ENCODE results near the gene HS6ST3.
"Not testable (repeated sequence)": the region's sequence is repeated elsewhere in the genome, so short reads cannot be mapped to it uniquely, and the experiment has no call there.

The HS6ST3 gene

DNA sequence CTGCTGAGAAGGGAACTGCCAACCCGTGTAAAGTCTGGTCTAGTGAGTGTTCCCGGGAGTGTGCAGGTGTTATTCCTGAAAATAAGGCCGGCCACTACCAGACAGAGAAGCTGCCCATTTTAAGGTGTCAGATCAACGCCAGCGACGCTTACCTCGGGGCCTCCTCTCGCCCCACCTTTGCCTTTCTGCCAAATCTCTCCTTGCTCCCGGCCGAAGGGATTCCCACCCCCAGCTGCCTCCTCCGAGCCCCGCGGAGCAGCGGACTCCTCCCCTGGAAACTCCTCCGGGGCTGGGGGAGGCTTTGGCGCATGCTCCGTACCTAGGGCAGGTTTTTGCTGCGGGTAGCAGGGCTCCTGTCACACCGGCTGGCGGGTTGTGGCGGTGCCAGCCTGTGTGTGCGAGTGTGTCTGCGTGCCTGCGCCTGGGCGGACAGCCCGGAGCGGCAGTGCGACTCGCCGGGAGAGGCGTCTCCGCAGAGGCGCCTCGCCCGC lies at the start of gene HS6ST3:
HS6ST3 (plus strand) TSS at position 359 of the 491 bp plus-strand sequence.
- DNase-seq (ENCODE audit: low read depth, low spot score) = no peak

DNA sequence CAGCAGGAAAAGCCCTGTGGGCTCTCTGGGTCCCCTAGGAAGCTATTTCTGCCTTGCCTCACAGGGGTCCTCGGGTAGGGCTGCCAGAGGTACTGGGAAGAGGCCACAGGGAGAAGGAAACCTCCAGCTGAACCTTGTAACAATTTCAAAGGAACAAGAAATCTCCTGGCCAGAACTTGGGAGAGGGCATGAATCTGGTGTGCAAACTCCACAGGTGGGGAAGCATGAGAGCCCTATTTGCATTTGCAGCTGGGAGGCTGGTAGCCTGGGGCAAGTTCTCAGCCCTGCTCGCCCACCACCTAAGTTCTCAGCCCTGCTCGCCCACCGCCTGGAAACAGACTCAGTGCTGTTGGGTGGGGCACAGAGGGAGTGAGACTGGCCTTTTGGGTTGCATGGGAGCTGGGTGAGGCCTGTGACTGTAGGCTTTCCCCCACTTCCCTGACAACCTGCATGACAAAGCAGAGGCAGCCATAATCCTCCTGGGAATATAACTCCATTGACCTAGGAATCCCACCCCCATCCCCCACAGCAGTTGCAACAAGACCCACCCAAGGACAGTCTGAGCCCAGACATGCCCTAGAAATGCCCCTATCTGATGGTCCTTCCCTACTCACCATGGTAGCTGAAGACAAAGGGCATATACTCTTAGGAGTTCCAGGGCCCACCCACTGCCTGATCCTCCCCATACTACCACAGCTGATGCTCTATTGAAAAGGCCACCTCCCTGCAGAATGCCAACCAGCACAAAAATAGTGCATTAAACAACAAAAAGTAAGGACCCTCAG lies 48.4 kb upstream of the HS6ST3 start:
- no peak for DNase-seq (ENCODE audit: low read depth, low spot score)

DNA sequence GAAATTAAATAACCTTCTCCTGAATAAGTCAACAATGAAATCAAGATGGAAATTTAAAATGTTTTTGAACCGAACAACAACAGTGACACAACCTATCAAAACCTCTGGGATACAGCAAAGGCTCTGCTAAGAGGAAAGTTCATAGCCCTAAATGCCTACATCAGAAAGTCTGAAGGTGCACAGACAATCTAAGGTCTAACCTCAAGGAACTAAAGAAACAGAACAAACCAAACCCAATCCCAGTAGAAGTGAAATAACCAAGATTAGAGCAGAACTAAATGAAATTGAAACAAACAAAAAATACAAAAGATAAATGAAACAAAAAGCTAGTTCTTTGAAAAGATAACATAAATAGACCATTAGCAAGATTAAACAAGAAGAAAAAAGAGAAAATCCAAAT lies 45.7 kb upstream of the HS6ST3 start:
- no peak for DNase-seq (ENCODE audit: low read depth, low spot score)

DNA sequence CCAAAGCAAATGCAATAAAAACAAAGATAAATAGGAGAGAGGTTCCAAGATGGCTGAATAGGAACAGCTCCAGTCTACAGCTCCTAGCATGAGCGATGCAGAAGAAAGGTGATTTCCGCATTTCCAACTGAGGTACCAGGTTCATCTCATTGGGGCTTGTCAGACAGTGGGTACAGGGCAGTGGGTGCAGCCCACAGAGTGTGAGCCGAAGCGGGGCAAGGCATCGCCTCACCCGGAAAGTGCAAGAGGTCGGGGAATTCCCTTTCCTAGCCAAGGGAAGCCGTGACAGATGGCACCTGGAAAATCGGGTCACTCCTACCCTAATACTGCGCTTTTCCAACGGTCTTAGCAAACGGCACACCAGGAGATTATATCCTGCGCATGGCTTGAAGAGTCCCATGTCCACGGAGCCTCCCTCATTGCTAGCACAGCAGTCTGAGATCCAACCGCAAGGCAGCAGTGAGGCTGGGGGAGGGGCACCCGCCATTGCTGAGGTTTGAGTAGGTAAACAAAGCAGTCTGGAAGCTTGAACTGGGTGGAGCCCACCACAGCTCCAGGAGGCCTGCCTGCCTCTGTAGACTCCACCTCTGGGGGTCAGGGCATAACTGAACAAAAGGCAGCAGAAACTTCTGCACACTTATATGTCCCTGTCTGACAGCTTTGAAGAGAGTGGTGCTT lies 43.3 kb upstream of the HS6ST3 start:
- not testable (repeated sequence) for DNase-seq (ENCODE audit: low read depth, low spot score)

DNA sequence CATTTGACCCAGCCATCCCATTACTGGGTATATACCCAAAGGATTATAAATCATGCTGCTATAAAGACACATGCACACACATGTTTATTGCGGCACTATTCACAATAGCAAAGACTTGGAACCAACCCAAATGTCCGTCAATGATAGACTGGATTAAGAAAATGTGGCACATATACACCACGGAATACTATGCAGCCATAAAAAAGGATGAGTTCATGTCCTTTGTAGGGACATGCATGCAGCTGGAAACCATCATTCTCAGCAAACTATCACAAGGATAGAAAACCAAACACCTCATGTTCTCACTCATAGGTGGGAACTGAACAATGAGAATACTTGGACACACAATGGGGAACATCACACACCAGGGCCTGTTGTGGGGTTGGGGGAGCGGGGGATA lies 39.0 kb upstream of the HS6ST3 start:
- DNase-seq (ENCODE audit: low read depth, low spot score) = not testable (repeated sequence)

DNA sequence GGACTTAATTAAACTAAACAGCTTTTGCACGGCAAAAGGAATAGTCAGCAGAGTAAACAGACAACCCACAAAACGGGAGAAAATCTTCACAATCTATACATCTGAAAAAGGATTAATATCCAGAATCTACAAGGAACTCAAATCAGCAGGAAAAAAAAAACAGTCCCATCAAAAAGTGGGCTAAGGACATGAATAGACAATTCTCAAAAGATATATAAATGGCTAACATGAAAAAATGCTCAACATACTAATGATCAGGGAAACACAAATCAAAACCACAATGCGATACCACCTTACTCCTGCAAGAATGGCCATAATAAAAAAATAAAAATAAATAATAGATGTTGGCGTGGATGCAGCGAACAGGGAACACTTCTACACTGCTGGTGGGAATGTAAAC lies 38.4 kb upstream of the HS6ST3 start:
- not testable (repeated sequence) for DNase-seq (ENCODE audit: low read depth, low spot score)

DNA sequence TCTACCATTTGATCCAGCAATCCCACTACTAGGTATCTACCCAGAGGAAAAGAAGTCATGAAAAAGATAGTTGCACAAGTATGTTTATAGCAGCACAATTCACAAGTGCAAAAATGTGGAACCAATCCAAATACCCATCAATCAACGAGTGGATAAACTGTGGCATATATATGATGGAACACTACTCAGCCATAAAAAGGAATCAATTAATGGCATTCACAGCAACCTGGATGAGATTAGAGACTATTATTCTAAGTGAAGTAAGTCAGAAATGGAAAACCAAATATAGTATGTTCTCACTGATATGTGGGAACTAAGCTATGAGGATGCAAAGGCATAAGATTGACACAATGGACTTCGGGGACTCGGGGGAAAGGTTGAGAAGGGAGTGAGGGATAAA lies 38.0 kb upstream of the HS6ST3 start:
- DNase-seq (ENCODE audit: low read depth, low spot score) = not testable (repeated sequence)

DNA sequence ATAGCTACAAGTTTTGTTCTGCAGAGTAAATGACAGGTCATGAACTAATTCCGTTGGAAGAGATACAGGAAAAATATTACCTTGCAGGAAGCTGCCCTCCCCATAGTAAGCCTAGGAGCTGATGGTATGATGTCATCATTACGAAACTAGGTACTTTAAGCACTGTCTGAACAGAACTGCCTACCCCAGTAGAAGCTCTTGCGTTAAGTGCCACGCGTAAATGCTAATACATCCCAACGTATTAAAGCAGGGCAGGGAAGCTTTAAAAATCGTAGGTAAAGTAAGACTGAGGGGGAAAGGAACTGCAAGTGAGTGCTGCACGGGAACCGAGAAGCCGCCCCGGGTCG lies 37.3 kb upstream of the HS6ST3 start:
- no peak for DNase-seq (ENCODE audit: low read depth, low spot score)

DNA sequence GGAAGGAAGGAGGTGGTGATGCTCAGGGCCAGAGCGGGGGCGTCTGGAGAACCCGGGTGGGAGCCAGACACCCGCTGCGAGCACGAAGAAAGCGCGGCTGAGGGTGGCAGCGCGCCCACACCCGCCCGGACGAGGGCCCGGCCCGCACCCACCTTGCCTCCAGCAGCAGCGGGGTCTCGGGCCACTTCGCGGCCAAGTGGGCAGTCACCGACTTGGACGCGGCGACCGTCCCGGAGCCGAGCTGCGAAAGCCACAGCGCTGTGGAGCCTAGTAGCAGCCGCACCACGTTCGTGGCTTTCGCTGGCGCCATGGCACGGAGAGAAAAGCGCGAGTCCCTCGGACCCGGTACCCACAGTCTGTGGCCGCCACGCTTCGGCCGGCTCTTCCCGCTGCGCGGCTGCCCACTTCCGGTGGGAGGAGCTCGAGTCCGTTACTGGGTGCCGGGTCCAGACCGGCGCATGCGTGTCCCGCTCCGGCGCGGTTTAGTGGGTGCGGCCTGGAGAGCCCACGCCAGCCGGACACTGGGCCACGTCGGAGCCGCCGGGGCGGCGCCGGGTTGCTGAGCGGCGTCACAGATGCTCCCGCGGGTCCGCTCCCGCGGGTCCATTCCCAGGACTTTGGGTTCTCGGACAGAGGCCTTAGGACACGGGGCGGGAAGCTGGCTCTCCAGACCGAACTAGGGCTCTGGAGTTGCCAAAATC lies 36.8 kb upstream of the HS6ST3 start, which contains the start of gene UGGT2:
UGGT2 (minus strand) TSS at position 399 of the 701 bp plus-strand sequence; CDS start at position 310, 89 bp downstream.
- DNase-seq (ENCODE audit: low read depth, low spot score) = no peak

DNA sequence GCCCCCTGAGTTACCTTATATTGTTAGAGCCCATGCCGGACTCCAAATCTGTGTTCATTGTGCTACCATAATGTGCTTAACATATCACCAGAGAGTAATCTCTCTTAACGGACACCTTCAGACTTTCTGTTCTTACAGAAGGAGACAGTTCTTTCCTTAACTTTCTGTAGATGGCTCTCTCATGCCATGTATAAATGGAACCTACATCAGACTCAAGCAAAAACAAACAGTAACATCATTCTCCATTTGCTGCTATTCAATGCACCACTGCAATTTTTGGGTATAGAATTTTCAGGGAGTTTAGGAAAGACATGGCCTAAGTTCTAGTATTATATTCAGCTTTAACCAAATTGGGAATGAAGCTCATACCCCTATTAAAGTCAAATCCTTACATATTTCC lies 24.1 kb upstream of the HS6ST3 start:
- DNase-seq (ENCODE audit: low read depth, low spot score) = no peak

DNA sequence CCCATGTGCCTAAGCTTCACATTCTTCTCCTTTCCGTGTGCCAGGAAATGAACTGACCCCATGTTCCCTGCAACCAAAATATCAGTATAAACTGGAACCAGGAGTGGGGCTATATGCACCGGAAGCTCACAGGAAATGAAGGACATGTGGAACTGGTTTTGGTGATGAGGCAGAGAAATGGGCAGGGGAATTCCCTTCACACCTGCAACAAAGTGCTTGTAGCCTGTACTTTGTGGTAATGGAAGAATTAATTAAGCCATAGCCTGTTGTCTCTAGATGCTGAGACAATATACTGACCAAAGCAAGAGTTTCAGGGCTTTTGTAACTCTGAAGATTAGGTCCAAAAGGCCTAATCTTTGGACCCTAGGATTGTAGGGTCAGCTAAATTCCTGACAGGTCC lies 21.2 kb upstream of the HS6ST3 start:
- no peak for DNase-seq (ENCODE audit: low read depth, low spot score)

DNA sequence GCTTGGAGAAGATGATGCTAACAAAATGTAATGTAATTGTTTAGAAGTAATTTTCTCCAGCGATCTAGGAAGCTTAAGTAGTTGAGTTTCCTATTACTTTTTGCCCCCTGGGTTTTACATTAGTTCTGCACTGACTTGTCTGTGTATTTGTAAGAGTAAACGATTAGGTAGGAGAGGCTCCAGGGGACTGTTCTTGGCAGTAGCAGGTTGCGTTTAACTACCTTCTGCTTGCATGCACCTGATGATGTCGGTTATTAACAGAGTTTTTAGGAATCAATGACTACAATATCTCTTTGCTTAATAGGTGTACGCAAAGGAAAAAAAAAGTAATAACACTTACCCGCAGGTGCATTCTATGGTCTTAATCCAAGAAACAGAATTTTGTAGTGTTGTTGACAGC lies 18.4 kb upstream of the HS6ST3 start:
- DNase-seq (ENCODE audit: low read depth, low spot score) = no peak

DNA sequence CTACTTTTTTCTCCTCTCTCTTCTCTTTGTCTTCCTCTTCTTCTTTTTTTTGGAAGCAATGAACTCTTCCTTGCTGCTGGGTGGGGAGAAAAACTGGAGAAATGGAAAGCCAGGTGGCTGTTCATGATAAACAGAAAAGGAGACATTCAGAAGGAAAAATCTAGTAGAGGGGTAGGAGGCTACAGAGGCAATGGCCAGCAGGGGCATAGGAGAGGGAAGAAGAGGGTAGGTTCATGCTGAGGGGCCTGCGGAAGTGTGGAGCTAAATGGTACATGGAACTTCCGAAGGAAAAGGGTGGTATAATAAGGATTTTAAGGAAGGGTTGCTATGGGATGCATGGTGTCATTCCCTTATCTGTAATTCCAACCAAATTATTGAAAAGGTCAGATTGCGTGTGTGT lies 17.5 kb upstream of the HS6ST3 start:
- no peak for DNase-seq (ENCODE audit: low read depth, low spot score)

DNA sequence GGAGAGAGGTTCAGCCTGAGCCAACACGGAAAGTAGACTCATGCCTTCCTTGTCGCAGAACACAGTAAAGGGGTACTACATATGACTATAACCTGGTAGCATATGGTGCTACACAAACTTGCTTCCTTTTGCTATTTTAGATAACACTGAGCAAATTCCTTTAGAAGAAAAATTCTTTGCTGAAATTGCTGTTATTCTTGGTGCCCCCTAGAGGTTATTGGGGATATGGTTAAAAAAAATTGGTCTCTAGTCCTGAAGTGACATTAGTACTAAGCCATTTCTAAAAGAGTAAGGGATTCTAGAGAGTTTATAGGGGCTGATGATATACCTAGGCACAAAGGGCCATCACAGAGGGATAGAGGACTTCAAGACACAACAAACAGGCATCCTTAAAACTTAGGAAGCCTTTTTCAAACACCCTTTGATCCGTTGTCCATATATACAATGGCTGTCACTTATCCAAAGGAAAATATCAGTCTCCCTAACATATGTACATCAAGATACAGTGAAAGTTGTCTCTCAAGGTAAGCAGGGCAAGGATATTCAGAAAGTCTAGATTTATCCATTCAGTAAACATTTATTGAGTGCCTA lies 13.9 kb upstream of the HS6ST3 start:
- no peak for DNase-seq (ENCODE audit: low read depth, low spot score)

DNA sequence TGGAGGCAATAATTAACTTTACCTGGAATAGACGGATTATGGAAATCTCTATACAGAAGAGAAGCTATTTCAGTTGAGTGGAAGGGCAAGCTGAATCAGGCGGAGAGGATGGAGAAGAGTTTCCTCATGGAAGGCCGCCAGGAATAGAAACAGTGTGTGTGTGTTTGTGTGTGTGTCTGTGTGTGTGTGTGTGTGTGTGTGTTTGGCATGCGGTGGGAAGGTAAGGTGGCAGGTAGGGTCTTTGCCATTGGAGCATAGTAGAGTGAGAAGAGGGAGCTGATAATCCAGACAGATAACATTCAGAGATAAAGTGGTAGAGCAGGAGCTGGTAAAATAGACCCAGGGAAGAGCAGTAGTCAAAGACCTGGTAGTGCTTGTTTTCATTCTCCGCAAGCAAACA lies 9.2 kb upstream of the HS6ST3 start:
- no peak for DNase-seq (ENCODE audit: low read depth, low spot score)

DNA sequence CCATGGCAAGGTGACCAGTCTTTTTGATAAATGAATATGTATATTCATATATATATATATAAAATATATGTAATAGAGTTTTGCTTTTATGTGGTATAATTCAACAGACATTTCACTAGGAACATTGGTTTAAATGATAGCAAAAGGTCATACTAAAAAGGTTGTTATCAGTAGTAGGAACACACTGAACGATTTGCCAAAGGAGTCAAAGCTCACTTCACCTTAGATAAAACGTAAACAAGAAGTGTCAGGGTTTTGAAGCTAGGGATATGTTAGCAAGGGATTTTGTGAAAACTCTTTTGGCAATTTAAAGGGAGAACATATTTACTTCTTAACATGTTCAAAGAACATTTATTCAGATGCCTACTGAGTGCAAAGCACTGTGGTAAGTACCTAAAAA lies 8.0 kb upstream of the HS6ST3 start:
- no peak for DNase-seq (ENCODE audit: low read depth, low spot score)

DNA sequence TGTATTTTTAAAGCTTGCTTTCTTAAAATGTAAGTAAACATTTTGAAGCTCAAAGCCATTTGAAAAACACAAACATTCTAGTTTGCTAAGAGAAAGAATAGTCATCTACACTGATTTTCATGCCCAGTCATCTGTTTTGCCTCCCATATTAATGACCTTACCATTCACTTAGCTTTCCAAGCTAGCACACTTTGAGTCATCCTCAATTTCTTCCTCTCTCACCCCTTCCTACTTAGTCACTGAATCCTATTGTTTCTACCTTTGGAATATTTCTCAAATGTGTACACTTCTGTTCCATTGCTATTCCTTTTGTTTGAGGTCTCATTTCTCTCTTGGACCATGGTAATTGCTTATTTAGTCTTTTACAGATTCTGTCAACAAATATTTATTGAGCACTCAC lies 7.3 kb upstream of the HS6ST3 start:
- DNase-seq (ENCODE audit: low read depth, low spot score) = no peak

DNA sequence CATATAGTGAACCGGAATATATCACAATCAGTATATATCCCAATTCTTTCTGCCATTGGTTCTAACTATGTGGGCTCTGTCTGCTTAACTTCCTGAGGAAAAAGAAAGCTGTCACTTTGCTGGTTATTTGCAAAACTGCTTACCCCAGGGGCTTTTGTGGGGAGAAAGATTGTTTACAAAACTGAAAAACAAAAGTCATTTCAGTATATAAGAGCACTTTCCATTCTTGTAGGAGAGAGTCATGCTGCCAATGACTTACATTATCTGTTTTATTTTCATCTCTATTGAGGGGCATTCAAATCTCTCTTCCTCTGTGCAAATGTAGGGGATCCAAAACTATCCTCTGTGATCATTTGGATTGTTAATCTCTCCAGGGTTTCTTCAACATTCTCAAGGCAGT lies 3.2 kb upstream of the HS6ST3 start:
- no peak for DNase-seq (ENCODE audit: low read depth, low spot score)

DNA sequence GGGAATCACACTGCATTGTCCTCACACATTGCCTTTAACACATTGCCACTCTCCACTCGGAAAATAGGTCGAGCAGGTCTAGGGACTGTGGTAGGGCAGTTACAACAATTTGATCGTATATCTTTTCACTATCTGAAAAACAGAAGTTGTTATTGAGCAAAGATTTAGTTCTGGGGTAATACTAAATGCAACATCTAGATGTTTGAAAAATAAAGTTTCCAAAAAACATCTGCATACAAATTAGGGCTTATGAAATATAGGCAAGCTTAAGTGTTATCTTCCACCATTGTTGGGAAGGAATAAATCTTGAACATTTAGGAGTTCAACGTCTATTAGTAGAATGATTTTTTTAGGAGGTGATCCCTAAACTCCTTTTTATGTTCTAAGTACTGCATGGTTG lies 768 bp upstream of the HS6ST3 start:
- DNase-seq (ENCODE audit: low read depth, low spot score) = no peak

DNA sequence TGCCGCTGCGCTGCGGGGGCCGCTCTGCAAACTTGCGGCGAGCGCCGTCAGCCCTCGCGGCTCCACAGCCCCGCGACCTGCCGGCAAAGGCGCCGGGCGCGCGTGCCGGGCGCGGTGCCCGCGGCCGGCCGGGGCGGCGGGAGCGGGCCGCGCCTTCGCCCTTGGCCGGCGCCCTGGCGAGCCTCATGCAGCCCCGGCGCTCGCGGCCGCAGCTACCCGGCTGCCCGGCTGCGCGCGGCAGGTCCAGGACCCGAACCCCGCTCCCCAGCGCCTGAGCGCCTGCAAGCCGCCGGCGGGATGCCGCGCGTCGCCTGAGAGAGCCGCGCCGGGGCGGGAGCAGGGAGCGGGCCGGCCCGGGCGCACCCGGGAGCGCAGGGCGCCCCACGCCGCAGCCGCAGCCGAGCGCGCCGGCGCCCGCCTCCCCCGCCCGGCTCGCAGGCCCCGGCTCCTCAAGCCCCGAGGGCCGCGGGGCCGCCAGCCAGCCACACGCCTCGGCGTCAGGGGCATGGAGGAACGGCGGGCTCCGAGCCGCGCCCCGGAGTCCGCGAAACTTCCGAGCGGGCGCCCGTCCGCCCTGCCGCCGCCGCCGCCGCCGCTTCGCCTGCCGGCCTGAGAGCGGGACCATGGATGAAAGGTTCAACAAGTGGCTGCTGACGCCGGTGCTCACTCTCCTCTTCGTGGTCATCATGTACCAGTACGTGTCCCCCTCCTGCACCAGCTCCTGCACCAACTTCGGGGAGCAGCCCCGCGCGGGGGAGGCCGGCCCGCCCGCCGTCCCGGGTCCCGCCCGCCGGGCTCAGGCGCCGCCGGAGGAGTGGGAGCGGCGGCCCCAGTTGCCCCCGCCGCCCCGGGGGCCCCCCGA lies 564 bp downstream of the HS6ST3 start:
- DNase-seq (ENCODE audit: low read depth, low spot score) = no peak
